ENCODE data around the gene NRBP1. TPM values are rescaled to one million over a fixed set of nuclear protein-coding genes. Genes with fewer than 3 reads are reported as not detected.
A peak's percentile ranks its signal among the peaks of the same experiment; 100 is the strongest.
"Not testable (repeated sequence)": the region's sequence is repeated elsewhere in the genome, so short reads cannot be mapped to it uniquely, and the experiment has no call there.

The NRBP1 gene
- total RNA-seq, 2 experiments from 2014 or later: 60.0 to 63.3 TPM

DNA sequence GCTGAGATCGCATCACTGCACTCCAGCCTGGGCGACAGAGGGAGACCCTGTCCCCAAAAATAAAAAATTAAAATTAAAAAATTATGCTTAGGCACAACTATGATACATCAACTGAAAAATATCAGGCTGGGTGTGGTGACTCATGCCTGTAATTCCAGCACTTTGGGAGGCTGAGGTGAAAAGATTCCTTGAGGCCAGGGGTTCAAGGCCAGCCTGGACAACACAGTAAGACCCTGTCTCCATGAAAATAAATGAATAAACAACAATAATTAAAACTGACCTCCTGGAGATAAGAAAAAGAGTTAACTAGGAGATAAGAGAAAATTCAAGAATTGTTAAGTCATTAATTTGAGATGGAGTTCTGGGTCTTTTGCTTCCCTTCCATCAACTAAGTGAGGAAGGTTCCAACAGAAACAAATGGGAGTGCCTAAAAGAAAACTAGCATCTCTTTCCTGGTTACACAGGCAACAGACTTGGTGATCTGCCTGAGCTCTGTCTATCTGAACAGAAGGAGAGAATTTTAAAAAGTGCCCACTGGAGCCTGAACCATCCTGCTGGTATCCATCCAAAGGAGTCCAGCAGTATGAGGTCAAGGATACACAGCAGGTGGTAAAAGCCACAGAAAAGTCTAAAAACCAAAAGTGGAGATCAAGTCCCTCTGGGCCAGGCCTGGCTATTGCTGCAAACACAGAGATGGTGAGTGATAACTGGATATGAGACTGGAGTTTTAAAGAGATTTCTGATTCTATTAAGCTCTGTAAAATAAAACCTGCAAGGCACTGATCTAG lies 27.9 kb upstream of the NRBP1 start:
- H3K27ac Mint-ChIP-seq: no peak overlapping the region
- H3K4me1 Mint-ChIP-seq (ENCODE audit: low read depth): peaks cover 46% of the 10 kb centered on the region
- H3K9me3 Mint-ChIP-seq: no peaks in the 10 kb centered on the region
- intact Hi-C loops (cut with micrococcal nuclease): no loop called here
- no peak overlapping the region for H3K4me3 Mint-ChIP-seq
- peaks cover 28% of the 10 kb centered on the region for H3K36me3 Mint-ChIP-seq (ENCODE audit: low read depth)
- DNase-seq: no peak
- no peaks in the 10 kb centered on the region for H3K27me3 Mint-ChIP-seq (ENCODE audit: low read depth)
- CTCF ChIA-PET: interaction anchor here (0.6 kb wide), 1 partner anchor 97 kb away, joined by 3 read pairs; no protein-coding TSS in a partner anchor

DNA sequence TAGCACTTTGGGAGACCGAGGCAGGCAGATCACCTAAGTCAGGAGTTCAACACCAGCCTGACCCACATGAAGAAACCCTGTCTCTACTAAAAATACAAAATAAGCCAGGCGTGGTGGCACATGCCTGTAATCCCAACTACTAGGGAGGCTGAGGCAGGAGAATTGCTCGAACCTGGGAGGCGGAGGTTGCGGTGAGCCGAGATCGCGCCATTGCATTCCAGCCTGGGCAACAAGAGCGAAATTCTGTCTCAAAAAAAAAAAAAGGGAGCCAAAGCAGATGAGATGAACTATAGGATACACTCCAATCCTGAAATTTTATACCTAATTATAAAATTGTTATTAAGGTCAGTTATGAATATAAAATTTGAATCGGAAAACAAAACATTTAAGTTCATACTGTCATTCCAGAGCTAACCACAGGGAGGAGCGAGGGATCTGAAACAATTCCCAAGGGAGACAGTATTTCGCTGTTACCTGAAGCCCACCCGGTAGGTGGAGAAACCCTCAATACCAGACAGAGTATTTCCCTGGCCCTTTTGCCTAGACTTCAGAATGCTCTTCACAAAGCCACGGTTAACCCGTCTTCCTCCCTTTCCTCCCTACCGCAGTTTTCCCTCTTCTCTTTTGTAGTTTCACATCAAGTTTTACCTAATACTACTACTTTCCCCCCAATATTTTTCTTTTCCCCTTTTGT lies 20.5 kb upstream of the NRBP1 start:
- Mint-ChIP-seq H3K4me3 (peak overlapping the region; percentile 89), H3K36me3 (ENCODE audit: low read depth) (peaks cover 16% of the 10 kb centered on the region), H3K27me3 (ENCODE audit: low read depth) (no peaks in the 10 kb centered on the region), H3K9me3 (no peaks in the 10 kb centered on the region), H3K4me1 (ENCODE audit: low read depth) (peaks cover 41% of the 10 kb centered on the region), H3K27ac (peak overlapping the region; percentile 51)
- CTCF ChIA-PET: interaction anchor here (0.9 to 4.1 kb wide), 5 partner anchors 21 to 276 kb away, joined by 3 to 35 read pairs (median 5); partner anchors contain the start of gene NRBP1
- intact Hi-C loops (cut with micrococcal nuclease): loop anchor here (2.0 kb wide), 1 partner anchor 221 kb away; the partner anchor contains the start of genes CCDC121 and GPN1
- DNase-seq: no peak

DNA sequence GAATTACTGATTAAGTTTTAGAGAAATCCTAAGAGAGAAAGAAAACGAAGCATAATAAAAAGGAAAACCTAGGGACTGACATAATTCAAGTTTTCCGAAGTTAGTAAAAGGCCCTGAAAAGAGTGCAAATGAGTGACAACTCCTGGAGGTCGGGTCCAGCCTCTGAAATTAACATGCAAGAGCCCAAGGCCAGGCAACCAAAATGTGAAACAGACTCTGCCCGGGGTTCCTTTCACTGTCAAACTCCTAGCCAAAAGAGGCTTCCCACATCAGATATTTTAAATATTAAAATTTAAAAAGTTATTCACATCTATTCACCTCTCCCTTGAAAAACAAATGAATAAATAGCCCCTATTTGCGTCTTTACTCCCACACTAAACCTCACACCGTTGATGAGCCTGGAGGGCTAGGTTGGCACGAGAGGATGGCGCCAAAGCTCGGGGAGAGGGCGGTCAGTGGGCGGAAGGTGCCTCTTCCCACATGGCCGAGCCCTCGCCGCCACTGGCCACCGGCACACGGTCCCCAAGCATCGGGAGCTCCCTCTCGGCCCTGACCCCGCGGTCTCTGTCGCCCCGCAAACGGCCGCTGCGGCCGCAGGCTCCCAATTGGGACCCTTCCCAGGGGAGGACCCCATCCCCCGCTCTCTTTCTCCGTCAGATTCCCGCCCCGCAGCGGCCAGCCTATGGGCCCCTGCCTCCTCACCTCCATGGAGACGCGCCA lies 19.7 kb upstream of the NRBP1 start:
- intact Hi-C loops (cut with micrococcal nuclease): loop anchor here (1.0 to 2.0 kb wide), 8 partner anchors 20 to 275 kb away; partner anchors contain the start of genes ATRAID, CCDC121, EIF2B4 and GPN1
- peak overlapping the region; percentile 89 for H3K4me3 Mint-ChIP-seq
- peaks cover 16% of the 10 kb centered on the region for H3K36me3 Mint-ChIP-seq (ENCODE audit: low read depth)
- H3K4me1 Mint-ChIP-seq (ENCODE audit: low read depth): peaks cover 36% of the 10 kb centered on the region
- no peak for DNase-seq
- no peaks in the 10 kb centered on the region for H3K9me3 Mint-ChIP-seq
- no peaks in the 10 kb centered on the region for H3K27me3 Mint-ChIP-seq (ENCODE audit: low read depth)
- CTCF ChIA-PET: interaction anchor here (1.0 to 4.1 kb wide), 3 partner anchors 21 to 82 kb away, joined by 4 to 35 read pairs (median 4); partner anchors contain the start of gene NRBP1
- peak overlapping the region; percentile 51 for H3K27ac Mint-ChIP-seq

DNA sequence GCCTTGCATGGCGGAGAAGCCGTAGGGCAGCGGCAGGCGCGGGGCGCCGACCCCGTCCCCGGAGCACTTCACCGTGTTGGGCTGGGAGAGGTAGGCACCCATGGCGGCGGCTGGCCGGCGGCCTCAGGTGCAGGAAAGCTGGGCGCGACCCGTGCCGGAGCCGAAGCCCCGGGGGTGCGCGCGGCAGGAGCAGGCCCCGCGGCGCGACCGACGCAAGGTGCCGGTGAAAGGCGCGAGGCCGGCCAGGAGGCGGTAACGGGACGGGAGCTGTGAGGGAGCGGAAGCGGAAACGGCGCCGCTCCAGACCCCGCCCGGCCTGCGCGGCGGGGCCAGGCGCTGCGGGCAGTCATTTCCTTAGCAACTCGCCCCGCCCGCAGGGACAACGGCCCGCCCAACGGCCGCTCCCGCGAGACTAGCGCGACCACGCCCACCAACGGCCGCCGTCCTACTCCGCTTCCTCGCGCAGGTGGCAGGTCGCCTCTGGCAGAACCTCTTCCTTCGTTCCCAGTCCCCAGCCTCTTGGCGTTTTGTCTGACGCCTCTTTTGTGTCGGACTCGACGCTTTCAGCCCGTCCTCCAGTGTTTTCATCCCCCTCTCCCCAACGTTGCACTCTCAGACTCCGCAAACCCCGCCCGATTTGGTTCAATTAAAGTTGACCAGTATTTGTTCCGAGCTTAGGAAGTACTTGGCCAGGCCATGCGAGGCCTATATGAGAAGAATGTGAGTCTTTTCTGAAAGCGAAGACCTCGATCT lies 18.9 kb upstream of the NRBP1 start, which contains the start of gene PPM1G:
TSS of gene PPM1G (minus strand) at position 271 of the 753 bp plus-strand sequence. CDS start at position 102, 169 bp downstream.
- intact Hi-C loops (cut with micrococcal nuclease): loop anchor here (1.0 to 2.0 kb wide), 8 partner anchors 19 to 274 kb away; partner anchors contain the start of genes ATRAID, CCDC121, EIF2B4 and GPN1
- H3K36me3 Mint-ChIP-seq (ENCODE audit: low read depth): peaks cover 14% of the 10 kb centered on the region
- CTCF ChIA-PET: interaction anchor here (1.0 to 4.1 kb wide), 7 partner anchors 16 to 274 kb away, joined by 3 to 35 read pairs (median 4); partner anchors contain the start of genes EIF2B4 and NRBP1

DNA sequence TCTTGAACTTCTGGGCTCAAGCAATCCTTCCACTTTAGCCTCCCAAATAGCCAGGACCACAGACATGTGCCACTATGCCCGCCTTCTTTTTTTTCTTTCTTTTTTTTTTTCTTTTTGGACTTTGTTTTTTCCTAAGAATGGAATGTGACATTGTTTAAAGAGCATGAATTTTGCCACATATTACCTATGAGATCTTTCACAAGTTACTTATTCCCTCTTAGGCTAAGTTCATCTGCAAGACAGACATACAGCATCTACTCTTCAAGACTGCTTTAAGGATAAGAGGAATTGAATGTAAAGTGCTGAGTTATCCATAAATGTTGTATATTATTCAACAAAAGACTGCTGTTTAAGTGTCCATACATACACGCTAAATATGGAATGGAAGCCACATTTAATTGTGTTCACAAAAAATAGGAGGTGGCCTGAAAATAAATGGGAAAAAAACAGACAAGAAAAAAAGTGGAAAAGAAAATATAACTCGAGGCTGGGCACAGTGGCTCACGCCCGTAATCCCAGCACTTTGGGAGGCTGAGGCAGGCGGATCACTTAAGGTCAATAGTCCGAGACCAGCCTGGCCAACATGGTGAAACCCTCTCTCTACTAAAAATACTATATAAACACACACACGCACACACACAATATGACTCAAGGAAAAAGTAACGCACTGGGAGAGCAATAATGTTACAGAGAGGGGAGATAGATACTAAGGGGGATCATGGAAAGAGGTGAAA lies 15.8 kb upstream of the NRBP1 start:
- H3K4me3 Mint-ChIP-seq: no peak overlapping the region
- intact Hi-C loops (cut with micrococcal nuclease): no loop called here
- H3K9me3 Mint-ChIP-seq: no peaks in the 10 kb centered on the region
- H3K4me1 Mint-ChIP-seq (ENCODE audit: low read depth): peaks cover 12% of the 10 kb centered on the region
- no peaks in the 10 kb centered on the region for H3K27me3 Mint-ChIP-seq (ENCODE audit: low read depth)
- no peak overlapping the region for H3K27ac Mint-ChIP-seq
- H3K36me3 Mint-ChIP-seq (ENCODE audit: low read depth): peaks cover 2% of the 10 kb centered on the region
- CTCF ChIA-PET: interaction anchor here (0.6 kb wide), 1 partner anchor 981 kb away, joined by 3 read pairs; no protein-coding TSS in a partner anchor
- no peak for DNase-seq

More for the DNA sequence above, 18.9 kb upstream of the NRBP1 start, which contains the start of gene PPM1G:
- DNase-seq: peak; percentile 97
- H3K27ac Mint-ChIP-seq: peak within 1 kb of the TSS; percentile 87
- peak within 1 kb of the TSS; percentile 89 for H3K4me3 Mint-ChIP-seq
- no peaks in the 10 kb centered on the region for H3K9me3 Mint-ChIP-seq
- peaks cover 32% of the 10 kb centered on the region for H3K4me1 Mint-ChIP-seq (ENCODE audit: low read depth)
- H3K27me3 Mint-ChIP-seq (ENCODE audit: low read depth): no peaks in the 10 kb centered on the region

DNA sequence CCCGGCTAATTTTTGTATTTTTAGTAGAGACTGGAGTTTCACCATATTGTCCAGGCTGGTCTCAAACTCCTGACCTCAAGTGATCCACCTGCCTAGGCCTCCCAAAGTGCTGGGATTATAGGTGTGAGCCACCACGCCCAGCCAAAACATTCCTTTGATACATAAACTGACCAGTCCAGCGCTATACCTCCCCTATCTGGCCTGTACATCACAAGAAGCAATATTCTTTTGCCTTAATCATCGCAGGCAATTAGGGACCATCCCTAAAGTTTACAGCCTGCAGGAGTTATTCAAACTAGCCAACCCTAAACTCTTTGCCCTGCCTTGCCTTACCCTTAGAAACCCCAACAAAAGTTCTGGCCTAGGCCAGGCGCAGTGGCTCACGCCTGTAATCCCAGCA lies 12.3 kb upstream of the NRBP1 start:
- Mint-ChIP-seq H3K27me3 (ENCODE audit: low read depth) (no peaks in the 10 kb centered on the region), H3K36me3 (ENCODE audit: low read depth) (no peaks in the 10 kb centered on the region), H3K4me1 (ENCODE audit: low read depth) (no peaks in the 10 kb centered on the region), H3K4me3 (no peak overlapping the region), H3K9me3 (no peaks in the 10 kb centered on the region), H3K27ac (no peak overlapping the region)
- CTCF ChIA-PET: interaction anchor here (0.7 kb wide), 1 partner anchor 10 kb away, joined by 3 read pairs; no protein-coding TSS in a partner anchor
- DNase-seq: no peak
- intact Hi-C loops (cut with micrococcal nuclease): no loop called here

DNA sequence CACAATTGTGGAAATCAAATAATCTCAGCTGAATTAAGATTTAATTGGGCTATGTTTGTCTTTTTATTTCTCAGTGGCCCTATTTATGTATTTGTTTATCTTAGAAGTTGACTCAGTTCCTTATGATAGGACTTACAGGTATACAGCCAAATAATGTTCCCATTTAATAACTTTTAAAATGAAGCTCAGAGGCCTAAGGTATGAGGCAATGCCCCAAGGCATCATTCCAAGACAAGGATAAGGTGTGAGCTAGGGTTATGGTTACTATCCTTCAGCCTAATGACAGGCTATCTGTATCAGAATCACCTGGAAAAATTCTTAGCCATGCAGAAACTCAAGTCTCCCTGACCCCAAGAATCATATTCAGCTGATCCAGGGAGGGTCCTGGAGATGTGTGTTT lies 7.4 kb upstream of the NRBP1 start:
- Mint-ChIP-seq H3K4me3 (no peak overlapping the region), H3K9me3 (no peaks in the 10 kb centered on the region), H3K27ac (no peak overlapping the region), H3K27me3 (ENCODE audit: low read depth) (no peaks in the 10 kb centered on the region), H3K4me1 (ENCODE audit: low read depth) (no peaks in the 10 kb centered on the region), H3K36me3 (ENCODE audit: low read depth) (no peaks in the 10 kb centered on the region)
- intact Hi-C loops (cut with micrococcal nuclease): no loop called here
- CTCF ChIA-PET: interaction anchor here (1.3 kb wide), 1 partner anchor 10 kb away, joined by 3 read pairs; no protein-coding TSS in a partner anchor
- no peak for DNase-seq

DNA sequence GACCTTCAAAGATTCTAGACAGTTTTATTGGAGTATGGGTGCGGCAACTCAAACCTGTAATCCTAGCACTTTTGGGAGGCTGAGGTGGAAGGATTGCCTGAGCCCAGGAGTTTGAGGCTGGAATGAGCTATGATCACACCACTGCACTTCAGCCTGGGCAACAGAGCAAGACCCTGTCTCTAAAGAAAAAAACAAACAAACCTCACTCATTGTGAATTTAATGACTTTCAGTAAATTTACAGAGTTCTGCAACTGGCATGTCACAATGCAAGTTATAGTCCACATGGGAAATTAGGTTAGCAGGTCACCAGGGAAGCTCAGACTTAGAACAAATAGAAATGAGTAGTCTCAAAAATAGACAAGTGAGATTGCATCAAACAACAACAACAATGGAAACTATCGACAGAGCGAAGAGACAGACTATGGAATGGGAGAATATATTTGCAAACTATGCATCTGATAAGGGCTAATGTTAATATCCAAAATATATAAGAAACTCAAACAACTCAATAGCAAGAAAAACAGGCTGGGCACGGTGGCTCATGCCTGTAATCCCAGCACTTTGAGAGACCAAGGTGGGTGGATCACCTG lies 6.7 kb upstream of the NRBP1 start:
- no peaks in the 10 kb centered on the region for H3K9me3 Mint-ChIP-seq
- CTCF ChIA-PET: interaction anchor here (1.3 kb wide), 1 partner anchor 9 kb away, joined by 3 read pairs; no protein-coding TSS in a partner anchor
- H3K4me3 Mint-ChIP-seq: no peak overlapping the region
- intact Hi-C loops (cut with micrococcal nuclease): no loop called here
- no peak for DNase-seq
- no peaks in the 10 kb centered on the region for H3K36me3 Mint-ChIP-seq (ENCODE audit: low read depth)
- no peaks in the 10 kb centered on the region for H3K4me1 Mint-ChIP-seq (ENCODE audit: low read depth)
- H3K27ac Mint-ChIP-seq: no peak overlapping the region
- no peaks in the 10 kb centered on the region for H3K27me3 Mint-ChIP-seq (ENCODE audit: low read depth)

DNA sequence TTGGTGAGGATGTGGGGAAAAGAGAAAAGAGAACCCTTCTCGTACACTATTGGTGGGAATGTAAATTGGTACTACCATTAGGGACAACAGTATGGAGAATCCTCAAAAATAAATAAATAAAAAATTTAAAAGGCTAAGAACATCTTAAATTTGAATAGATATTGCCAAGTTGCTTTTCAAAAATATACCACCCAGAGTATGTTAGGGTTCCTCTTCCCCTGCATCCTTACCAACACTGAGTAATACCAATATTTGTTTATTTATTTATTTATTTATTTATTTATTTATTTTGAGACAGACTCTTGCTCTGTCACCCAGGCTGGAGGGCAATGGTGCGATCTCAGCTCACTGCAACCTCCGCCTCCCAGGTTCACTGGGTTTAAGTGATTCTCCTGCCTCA lies 5.5 kb upstream of the NRBP1 start:
- no peak overlapping the region for H3K27ac Mint-ChIP-seq
- intact Hi-C loops (cut with micrococcal nuclease): no loop called here
- no peaks in the 10 kb centered on the region for H3K27me3 Mint-ChIP-seq (ENCODE audit: low read depth)
- no peak for DNase-seq
- CTCF ChIA-PET: interaction anchor here (0.9 kb wide), 1 partner anchor 260 kb away, joined by 3 read pairs; no protein-coding TSS in a partner anchor
- H3K9me3 Mint-ChIP-seq: no peaks in the 10 kb centered on the region
- H3K36me3 Mint-ChIP-seq (ENCODE audit: low read depth): no peaks in the 10 kb centered on the region
- H3K4me1 Mint-ChIP-seq (ENCODE audit: low read depth): peaks cover 7% of the 10 kb centered on the region
- H3K4me3 Mint-ChIP-seq: no peak overlapping the region

DNA sequence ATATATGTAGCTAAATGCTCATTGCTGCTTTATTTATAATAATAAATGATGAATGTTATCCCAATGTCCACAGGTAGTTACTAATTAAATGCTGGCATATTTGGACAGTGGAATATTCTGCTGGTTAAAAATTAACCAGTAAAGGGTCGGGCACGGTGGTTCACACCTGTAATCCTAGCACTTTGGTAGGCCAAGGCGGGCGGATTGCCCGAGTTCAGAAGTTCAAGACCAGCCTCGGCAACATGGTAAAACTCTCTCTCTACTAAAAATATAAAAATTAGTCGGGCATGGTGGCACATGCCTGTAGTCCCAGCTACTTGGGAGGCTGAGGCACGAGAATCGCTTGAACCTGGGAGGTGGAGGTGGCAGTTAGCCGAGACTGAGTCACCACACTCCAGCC lies 3.4 kb upstream of the NRBP1 start:
- H3K4me1 Mint-ChIP-seq (ENCODE audit: low read depth); H3K27ac Mint-ChIP-seq; CTCF ChIA-PET; H3K27me3 Mint-ChIP-seq (ENCODE audit: low read depth); DNase-seq; intact Hi-C loops (cut with micrococcal nuclease); H3K36me3 Mint-ChIP-seq (ENCODE audit: low read depth); H3K4me3 Mint-ChIP-seq; H3K9me3 Mint-ChIP-seq: not testable (repeated sequence)

Measured in activated naive CD4-positive, alpha-beta T cell treated with anti-CD3 and anti-CD28 coated beads for 36 hours (primary cell).